EL (cell line): ENCODE measurements around the gene FABP3.

ENCODE experiments used
- DNase-seq: peaks from one replicate; pipeline ENCODE4 v3.0.0-alpha.2; 2016

FABP3 gene

DNA sequence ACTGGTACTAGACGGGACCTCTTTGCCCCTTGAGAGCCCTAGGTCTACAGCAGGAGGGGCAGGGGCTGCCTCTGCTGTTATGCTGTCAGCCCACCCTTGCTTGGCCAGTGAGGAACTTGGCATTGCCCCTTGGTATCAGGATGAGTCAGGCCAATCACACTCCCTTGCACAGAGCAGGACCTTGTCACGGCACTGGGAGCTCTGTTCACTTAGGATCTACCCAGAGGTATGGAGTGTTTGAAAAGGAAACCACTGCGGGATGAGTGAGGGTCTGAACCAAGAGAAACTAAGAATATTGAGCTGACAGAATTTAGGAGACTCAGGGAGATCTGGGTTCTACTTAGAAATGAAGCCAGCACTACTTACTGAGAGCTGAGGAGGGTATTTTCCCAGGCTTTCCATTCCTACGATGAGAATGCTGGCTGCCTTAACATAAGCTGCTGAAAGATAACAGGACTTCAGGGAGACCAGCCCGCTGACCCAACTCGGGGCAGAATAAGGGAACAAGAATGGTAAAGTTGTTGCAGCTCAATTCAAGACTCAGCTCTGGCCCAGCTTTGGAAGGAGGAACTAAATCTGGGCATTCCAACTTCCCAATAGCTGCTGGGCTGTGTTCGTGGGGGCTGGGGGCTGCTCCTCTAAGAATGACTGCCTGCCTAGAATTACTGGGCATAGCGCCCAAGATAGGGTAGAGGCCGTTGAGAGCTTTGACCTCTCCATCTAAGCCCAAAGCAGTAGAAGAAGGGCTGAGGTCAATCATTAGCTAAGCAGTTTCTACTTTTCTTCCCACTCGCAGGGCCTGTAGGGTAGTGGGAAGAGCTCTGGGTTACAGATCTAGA lies 1.5 kb downstream of the FABP3 start:
- DNase-seq: no peak

DNA sequence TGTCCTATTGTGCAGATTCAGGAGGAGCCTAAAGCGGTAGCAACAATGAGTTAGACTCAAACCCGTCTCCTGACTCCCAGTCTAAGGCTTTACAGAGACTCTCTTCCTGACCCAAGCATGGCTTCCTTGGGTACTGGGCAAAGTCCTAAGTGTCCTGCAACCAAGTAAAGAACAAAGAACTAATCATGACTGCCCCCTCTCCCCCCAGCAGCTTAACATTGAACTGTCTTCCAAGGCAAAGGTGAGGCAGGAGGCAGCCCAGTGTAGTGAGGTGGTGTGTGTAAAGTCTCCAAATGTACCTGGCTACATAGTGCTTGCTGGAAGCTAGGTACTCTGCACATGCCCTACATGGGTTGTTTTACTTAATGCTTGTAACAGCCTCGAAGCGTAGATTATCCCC lies 2.3 kb downstream of the FABP3 start:
- no peak for DNase-seq

DNA sequence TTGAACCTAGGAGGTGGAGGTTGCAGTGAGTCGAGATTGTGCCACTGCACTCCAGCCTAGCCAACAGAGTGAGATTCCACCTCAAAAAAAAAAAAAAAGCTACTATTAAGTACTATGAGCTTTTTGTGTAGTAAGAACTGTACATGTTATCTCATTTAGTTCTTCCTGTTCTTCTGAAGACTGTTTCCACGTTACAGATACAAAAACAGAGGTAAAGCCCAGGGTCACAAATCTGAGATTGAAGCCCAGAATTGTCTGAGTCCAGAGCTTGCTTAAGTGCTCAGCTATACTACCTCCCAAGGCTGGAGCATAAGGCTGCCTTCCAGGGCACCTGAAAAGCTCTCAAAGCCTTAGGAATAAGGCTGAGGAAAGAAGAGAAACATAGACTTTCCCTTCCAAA lies 2.9 kb downstream of the FABP3 start:
- no peak for DNase-seq

DNA sequence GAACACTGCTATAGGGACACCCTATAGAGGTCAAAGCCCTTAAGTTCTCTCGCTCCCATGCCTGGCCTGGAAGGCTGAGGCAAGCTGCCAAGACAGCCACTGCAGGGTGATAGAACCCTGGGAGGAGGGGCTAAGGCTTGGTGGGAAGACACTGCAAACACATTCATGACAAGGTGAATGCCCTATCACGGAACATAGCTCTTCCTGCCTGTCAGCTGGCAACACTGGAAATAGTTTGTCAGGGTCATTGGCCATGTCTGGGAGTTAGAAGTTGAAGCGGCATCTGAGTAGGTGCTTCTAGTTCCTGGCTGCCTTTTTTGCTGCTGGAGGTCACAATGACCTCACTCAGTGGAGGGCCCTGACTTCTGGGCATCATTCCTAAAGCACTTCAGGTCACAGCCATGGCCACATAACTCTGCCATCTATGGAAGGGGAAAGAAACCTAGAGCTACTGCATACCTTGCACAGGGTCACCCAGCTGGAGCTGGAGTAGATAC lies 4.2 kb downstream of the FABP3 start:
- no peak for DNase-seq

DNA sequence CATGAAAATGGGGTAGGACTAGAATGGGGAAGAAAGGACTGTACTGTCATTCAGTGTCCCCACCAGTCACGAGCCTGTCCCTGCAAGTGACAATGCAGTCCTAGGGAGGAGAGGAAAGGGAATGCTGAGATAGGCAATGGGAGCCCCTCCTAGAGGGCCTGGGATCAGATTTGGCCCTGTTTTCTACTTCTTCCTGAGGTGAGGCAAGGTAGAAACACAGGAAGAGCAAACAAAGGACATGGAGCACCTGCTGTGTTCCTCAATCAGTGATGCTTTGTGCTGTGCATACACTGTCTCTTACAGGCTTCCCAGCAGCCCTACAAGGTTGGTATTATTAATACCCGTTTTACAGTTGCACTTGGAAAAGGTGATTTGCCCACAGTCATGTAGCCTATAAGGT lies 6.1 kb downstream of the FABP3 start:
- no peak for DNase-seq

DNA sequence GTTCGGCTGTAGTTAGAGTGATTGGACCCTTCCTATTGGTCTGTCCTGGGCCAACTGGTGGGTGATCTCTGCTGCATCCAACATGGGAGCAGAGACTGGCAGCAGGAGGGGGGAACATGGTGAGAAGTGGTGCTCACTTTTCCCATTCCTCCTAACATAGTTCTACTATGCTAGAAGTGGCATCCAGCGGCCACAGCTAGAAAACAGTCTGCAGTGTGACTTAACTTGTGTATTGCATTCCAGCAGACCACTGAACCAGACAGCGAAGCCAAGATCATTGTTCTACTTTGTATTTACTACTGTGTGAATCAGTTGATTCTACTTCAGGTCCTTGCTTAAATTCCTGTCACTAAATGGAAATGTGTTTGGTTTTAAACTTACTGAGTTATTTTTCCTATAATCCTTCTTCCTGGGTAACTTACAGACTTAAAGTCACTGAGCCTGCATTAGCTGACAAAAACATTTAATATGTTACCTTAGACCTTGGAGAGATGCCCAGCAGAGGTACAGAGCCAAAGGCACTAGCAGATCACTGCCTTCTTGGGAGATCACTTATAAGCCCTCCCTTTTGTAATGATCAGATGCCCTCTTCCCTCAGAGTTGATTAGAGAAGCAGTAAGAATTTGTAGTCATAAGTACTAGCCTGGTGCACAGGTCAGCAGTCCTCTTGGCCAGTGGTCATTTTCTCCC lies 8.2 kb downstream of the FABP3 start:
- DNase-seq: no peak

DNA sequence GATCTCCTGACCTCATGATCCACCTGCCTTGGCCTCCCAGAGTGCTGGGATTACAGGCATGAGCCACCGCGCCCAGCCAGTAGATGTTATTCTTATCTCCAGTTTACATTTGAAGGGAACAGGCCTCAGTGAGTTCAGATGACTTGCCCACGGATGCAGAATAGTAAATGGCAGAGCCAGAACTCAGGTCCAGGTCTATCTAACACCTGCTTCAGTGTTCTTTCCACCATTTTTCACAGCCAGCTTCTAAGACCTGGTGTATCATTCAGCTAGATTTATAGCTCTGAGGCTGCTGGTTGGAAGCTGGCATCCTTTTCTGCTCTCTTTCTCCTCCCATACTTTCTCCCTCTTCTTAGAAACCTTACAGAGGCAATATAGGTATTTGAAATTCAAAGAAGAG lies 10.8 kb downstream of the FABP3 start:
- DNase-seq: no peak

DNA sequence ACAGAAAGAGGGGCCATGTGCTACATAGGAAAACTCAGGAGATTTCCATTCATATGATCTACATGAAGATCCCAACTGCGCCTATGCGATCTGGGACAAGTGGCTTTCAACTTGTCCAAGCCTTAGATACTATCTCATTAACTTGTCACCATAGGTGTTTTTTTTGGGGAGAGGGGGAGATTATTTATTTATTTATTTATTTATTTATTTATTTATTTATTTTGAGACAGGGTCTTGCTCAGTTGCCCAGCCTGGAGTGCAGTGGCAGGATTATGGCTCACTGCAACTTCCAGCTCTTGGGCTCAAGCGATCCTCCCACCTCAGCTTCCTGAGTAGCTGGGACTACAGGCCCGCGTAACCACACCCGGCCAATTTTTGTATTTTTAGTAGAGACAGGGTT lies 11.3 kb downstream of the FABP3 start:
- DNase-seq: no peak

DNA sequence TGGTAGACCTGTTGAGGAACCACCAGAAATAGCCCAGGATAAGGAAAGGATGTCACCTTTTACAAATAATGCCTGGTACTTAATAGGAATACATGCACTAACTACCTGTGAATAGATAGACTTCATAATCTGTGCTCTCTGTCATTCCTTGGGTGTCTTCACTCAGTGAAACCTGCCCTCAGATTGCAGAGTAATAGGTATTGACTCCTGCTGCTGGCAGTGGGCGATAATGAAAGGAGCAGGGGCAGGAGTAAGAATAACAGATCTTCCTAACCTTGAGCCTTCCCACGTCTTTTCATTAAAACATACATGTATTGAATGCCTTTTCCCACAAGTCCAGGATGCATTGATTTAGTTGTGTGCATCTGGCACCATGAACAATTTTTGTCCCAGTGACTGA lies 16.4 kb downstream of the FABP3 start:
- no peak for DNase-seq

DNA sequence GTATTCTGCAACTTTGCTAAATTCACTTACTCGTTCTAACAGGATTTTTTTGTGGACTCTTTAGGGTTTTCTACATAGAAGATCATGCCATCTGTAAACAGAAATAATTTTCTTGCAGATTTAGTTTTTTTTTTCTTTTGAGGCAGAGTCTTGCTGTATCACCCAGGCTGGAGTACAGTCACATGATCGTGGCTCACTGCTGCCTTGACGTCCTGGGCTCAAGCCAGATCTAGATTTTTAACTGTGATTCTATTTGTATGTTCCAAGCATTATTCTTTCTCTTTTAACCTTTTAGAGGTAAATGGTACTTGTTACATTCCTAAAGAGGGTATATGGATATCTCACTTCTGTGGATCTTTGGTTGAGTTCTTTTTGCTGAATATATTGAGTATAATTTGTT lies 18.6 kb downstream of the FABP3 start:
- no peak for DNase-seq

DNA sequence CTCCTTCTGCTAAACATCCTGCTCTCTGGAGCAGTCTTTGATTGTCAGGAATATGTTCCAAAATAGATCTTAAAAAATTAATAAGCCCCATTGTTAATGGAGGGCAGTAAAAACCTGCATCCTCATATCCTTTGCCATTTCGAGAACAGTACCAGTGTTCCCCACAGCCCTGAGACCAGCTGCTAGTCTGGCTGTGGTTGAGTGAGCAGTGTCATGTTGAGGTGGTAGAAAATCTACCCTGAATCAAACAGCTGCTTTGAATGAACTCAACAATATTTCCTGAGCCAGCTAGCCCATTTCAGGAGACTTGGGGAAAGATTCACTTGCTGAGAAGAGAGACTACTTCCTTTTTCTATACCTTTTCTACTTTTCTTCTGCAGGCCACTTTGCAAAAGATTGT lies 24.4 kb downstream of the FABP3 start:
- DNase-seq: no peak

DNA sequence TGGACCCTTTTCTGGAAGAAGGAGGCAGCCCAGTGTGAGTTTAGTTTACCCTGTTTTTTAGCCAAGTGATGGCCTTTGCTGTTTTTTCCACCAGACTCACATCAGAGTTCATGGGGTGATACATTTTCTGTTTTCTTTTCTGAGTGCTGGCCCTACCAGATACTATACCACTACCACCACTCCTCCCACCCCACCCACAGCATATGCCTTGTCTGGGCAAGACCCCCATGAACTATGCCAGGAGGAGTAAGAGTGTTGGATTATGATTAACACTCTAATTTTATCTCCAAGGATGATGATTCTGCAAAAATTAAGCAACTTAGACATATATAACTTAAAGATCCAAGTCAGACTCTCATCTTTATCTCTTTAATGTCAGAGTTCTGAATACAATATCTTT lies 26.1 kb downstream of the FABP3 start:
- DNase-seq: no peak

DNA sequence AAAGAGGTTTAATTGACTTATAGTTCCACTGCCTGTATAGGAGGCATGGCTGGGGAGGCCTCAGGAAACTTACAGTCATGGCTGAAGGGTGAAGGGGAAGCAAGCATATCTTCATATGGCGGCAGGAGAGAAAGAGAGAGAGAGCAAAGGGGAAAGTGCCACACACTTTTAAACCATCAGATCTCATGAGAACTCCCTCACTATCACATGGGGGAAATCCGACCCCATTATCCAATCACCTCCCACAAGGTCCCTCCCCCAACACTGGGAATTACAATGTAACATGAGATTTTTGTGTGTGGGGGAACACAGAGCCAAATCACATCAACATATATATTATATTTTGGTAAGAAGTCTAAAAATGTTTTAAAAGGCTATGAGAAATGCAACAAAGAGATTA lies 27.2 kb downstream of the FABP3 start:
- no peak for DNase-seq

DNA sequence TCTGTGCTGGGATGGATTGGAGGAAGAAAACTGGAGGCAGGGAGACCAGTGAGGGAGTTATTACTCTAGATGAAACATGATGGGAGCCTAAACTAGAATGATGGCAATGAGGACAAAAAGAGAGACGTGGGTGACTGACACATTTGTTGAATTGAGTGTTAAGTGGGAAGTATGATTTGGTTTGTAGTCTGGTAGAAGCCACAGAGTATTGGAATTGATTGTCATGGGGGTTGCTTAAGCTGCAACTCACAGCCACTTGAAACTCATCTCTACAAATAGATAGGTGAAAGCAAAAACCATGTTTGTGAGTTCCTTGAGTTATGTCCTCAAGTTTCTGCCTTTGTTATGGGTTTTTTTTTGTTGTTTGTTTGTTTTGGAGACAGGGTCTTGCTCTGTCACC lies 28.4 kb downstream of the FABP3 start:
- DNase-seq: no peak

DNA sequence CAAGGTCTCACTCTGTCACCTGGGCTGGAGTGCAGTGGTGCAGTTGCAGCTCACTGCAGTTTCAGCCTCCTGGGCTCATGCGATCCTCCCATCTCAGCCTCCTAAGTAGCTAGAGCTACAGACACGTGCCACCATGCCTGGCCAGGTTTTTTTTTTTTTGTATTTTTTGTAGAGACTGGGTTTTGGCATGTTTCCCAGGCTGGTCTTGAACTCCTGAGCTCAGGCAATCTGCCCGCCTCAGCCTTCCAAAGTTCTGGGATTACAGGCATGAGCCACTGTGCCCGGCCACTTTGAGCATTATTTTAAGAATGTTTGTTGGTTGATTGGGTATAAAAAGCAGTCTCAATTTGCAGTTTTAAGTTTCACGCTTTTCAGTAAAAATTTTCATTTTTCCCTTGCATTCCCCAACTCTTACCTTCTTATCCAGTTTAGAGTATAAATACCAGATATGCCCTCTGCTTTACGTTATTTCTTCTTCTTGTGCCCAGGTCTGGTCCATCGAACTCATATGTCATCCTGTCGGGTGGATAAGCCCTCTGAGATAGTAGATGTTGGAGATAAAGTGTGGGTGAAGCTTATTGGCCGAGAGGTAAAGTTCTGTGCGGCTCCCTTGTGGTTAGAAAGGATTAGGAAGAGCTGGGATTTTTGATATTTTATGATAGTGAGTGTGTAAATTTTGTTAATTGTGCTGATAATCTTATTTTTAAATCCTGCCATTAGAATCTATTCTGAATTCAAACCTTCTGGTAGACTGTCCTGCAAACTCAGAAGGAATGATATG lies 36.0 kb downstream of the FABP3 start:
- no peak for DNase-seq

DNA sequence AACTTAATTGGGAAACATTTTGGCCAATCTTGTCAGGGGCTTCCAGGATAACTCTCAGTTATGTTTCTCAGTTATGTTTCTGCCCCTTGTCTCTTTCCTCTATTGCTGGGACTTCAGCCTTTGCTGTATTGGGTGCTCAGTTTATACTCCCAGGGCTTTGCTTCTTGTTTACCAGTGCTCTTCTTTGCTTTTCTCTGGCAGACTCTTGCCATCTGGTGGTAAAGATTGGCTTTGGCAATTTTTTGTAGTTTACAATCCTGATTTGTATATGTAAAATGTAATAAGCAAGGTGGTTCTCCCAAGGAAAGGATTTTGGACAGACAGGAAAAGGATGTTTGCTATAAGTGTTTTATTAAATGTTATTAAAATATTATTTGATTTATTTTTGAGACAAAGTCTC lies 37.9 kb downstream of the FABP3 start:
- DNase-seq: peak; percentile 47

DNA sequence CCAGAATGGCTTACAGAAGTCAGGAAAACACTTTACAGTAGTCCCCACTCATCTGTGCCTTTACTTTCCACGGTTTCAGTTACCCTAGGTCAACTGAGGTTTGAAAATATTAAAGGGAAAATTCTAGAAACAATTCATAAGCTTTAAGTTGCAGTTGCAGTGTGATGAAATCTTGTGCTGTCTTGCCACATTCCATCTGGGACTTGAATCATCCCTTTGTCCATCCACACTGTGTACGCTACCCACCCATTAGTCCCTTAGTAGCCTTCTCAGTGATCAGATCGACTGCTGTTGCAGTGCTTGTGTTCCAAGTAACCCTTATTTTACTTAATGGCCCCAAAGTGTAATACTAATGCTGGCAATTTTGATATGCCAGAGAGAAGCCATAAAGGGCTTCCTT lies 45.5 kb downstream of the FABP3 start:
- DNase-seq: peak; percentile 8

DNA sequence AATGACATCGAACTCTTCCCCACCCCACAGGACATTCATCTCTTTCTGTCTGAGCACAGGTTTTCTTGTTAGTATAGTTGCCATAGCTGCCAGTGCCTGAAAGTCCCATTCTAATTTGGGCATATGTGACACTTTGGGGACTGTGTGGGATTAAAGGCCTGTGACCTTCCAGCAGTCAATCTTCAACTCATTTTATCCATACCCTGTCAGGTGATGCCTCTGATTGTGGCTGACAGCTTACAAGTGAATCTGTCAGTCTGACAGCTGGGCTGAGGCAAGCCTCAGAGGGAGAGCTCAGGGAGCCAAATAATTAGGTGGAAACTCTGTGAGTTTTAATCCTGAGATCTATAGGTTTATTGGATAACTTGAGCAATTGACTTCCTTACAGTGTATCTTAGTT lies 46.4 kb downstream of the FABP3 start:
- DNase-seq: no peak

DNA sequence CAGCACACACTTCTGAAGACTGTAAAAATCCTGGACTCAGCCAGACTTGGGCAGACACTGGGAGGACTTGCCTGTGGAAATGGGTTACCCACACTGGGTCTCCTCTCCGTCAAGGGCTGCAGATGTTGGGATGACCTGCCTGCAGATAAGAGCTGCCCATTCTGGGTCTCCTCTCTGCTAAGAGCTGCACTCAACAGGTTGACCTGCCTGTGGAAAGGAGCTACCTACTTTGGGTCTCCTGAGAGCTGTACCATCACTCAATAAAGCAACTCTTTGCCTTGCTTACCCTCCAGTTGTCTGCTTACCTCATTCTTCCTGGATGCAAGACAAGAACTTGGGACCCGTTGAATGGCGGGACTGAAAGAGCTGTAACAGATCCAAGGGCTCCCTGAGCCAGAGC lies 47.9 kb downstream of the FABP3 start:
- DNase-seq: no peak

DNA sequence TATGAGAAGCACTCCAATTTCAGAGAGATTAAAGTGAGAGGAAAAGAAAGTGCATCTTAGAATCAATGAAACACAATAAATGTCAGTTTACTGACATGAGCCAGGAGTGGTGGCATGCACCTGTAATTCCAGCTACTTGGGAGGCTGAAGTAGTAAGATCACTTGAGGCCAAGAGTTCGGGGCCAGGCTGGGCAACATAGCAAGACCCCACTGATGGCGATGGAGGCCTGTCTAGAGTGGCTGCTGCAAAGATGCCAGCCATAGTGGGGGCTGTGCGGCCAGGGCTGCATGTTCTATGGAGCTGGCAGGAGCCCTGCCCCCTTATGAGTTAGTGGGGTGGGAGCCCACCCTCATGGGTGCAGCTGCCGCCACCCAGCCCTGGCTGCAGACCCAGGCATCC lies 48.8 kb downstream of the FABP3 start:
- DNase-seq: no peak

DNA sequence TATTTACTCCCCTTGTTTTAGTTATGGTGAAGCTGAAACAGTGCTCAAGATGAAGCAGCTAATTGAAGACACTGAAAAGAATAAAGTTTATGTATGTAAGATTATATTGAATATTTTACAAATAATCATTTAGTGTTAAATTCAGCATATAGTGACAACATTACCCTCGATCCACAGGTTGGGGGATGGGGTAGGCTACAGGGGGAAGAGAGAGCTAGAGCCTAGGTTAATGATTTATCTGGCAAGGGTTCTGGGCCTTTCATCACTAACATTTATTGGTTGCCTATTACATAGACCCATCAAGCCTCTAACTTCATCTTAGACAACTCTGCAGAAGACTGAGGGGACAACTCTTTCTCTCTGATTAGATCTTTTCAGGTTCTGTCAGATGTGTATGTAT lies 54.7 kb downstream of the FABP3 start:
- DNase-seq: no peak

DNA sequence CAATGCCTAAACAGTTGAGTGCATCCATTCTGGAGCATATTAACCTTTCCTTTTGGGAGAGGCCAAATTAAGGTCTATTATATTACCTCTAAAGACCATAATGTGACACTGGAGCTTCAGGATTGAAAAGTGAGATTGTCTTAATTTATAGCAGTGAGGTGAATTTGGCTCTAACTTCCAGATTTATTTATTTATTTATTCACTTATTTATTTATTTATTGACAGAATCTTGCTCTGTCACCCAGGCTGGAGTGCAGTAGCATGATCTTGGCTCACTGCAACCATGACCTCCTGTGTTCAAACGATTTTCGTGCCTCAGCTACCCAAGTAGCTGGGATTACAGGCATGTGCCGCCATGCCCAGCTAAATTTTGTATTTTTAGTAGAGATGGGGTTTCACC lies 57.0 kb downstream of the FABP3 start:
- no peak for DNase-seq
